SK-N-DZ (cell line): ENCODE data around the gene HGS.

ENCODE experiments used
- DNase-seq: peaks from one replicate; pipeline ENCODE4 v3.0.0-alpha.2; 2015; ENCODE audit warnings: low spot score

HGS gene

GRCh38 chr17:81685108-81685507 lies 1.3 kb downstream of the HGS start:
- DNase-seq = no peak

DNA sequence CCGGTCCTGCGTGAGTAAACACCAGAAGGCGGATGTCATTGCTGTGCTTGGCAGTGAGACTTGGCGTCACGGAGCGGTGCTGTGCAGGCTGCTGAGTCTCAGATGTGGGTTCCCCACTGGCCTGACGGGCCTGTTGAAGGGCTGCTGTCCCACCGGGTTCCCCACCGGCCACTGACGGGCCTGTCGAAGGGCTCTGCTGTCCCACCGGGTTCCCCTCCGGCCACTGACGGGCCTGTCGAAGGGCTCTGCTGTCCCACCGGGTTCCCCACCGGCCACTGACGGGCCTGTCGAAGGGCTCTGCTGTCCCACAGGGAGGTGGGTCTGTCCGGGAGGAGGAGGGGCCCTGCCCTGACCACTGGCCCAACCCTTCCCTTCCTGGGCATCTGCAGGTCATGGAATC lies 2.8 kb downstream of the HGS start:
- DNase-seq = no peak

GRCh38 chr17:81687770-81688541 lies 4.1 kb downstream of the HGS start:
- DNase-seq = no peak

GRCh38 chr17:81688616-81689015 lies 4.8 kb downstream of the HGS start:
- no peak for DNase-seq

DNA sequence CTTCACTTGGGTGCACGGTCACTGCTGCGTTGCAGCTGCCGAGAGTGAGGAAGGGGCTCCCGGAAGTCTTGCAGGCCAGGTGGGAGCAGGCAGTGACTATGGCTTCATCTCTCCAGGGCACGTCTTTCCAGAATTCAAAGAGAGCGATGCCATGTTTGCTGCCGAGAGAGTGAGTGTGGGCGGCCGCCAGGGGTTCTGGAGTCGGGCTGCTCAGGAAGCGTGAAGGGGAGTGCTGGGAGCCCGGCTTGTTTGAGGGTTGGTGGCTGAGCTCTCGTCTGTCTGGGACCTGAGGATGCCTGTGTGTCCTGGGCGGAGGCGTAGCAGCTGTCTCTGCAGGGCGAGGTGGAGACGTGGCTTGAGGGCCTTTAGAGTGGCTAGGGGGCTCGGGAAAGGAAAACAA lies 6.3 kb downstream of the HGS start:
- DNase-seq = no peak

- DNase-seq = no peak
Observed at GRCh38 chr17:81690549-81690948, 6.7 kb downstream of the HGS start.

DNA sequence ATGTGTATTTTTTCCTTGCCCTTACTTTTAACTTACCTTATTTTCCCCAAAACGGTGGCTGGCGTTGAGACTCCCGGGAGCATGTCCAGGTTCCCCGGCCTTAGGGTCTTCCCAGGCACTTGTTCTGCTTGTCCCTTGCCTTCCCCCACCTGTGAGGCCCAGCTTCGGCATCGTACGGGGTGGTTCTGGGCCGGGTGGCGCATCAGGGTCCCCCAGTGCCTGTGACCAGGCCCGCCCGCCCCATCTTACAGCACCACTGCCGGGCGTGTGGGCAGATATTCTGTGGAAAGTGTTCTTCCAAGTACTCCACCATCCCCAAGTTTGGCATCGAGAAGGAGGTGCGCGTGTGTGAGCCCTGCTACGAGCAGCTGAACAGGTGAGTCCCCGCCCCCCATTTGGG lies 7.4 kb downstream of the HGS start:
- DNase-seq = no peak

DNA sequence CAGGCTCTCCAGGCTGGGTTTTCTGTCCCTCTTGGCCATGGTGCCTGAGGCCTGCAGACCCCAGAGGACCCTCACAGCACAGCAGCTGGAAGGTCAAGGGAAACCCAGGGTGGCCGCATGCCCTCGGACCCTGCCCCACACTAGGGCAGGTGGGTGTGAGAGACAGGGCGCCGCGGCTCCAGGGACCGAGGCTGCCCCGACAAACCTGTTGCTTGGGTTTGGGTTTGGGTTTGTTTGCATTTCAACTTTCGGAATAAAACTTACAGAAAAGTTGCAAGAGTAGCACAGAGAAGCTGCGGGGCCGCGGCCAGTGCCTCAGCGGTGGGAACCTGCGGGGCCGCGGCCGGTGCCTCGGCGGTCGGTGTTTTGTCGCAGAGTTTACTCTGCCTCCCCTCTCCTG lies 7.8 kb downstream of the HGS start:
- DNase-seq = no peak

GRCh38 chr17:81693509-81694210 lies 9.8 kb downstream of the HGS start:
- DNase-seq = no peak

GRCh38 chr17:81694810-81695209 lies 11.0 kb downstream of the HGS start:
- DNase-seq = no peak

GRCh38 chr17:81695211-81695610 lies 11.4 kb downstream of the HGS start:
- no peak for DNase-seq

DNA sequence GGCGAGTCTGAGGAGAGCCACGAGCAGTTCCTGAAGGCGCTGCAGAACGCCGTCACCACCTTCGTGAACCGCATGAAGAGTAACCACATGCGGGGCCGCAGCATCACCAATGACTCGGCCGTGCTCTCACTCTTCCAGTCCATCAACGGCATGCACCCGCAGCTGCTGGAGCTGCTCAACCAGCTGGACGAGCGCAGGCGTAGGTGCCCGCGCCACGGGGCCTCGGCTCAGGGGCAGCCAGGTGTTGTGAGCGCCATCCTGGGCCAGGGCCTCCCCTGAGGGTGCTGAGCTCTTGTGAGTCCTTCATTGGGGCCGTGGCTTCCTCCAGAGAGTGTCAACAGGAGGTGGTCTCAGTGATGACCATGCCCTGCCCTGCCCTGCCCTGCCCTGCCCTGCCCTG lies 12.0 kb downstream of the HGS start:
- DNase-seq = no peak

- DNase-seq = no peak
Observed at GRCh38 chr17:81696218-81696941, 12.6 kb downstream of the HGS start.

DNA sequence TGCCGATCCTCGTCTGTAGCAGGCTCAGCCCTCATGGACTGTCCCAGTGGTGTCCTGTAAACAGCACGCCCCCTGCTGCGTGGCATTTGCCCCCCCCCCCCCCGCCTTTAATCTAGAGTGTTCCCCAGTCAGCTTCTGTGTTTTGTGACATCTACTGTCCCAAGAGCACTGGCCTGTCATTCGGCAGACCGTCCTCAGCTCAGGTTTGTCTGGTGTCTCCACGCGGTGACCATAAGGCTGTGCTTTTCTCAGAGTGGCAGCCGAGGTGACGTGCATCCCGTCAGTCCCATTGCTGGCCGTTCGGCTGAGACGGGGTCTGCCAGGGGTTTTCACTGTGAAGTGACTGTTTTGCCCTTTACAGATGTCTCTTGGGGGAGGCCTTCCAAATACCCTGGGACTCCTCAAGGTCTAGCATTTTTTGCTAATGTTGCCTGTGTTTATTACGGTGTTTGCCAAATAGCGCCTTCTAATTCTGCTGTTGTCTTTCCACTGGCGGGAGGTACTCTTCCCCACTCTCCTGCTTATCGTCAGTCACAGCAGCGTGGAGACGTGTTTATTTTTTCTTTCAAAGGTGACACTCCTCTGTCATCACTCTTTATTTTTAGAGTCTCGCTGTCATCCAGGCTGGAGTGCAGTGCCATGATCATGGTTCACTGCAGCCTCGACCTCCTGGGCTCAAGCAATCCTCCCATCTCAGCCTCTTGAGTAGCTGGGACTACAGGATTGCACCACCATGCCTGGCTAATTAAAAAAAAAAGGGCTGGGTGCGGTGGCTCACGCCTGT lies 13.6 kb downstream of the HGS start:
- DNase-seq = no peak

DNA sequence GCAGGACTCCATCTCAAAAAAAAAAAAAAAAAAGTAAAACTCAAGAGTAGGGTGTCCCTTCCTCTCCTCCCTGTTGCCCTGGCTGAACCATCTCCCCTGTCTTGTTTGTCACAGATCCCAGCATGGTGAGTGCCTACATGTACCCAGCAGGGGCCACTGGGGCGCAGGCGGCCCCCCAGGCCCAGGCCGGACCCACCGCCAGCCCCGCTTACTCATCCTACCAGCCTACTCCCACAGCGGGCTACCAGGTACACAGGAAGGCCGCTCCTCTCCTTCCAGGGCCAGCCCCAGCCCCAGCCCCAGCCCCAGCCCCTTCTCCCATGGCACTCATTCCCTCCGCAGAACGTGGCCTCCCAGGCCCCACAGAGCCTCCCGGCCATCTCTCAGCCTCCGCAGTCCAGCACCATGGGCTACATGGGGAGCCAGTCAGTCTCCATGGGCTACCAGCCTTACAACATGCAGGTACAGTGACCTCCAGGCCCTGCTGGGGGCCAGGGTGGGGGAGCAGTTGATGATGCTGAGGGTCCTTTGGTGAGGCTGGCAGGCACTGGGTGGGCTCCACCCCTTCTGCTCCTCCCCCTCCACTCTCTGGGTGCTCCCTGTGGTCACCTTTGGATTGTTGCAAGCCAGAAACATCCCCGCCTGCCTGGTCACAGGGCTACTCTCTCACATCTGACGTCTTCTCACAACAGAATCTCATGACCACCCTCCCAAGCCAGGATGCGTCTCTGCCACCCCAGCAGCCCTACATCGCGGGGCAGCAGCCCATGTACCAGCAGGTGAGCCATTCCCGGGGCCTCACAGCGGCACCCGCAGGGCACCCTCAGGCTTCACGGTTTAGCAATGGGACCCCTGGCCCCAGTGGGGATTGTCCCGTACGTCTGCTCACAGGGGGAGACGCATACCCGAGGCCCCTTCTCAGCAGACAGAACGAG lies 16.8 kb downstream of the HGS start:
- DNase-seq = no peak

- no peak for DNase-seq
Observed at GRCh38 chr17:81701288-81702071, 17.7 kb downstream of the HGS start.

DNA sequence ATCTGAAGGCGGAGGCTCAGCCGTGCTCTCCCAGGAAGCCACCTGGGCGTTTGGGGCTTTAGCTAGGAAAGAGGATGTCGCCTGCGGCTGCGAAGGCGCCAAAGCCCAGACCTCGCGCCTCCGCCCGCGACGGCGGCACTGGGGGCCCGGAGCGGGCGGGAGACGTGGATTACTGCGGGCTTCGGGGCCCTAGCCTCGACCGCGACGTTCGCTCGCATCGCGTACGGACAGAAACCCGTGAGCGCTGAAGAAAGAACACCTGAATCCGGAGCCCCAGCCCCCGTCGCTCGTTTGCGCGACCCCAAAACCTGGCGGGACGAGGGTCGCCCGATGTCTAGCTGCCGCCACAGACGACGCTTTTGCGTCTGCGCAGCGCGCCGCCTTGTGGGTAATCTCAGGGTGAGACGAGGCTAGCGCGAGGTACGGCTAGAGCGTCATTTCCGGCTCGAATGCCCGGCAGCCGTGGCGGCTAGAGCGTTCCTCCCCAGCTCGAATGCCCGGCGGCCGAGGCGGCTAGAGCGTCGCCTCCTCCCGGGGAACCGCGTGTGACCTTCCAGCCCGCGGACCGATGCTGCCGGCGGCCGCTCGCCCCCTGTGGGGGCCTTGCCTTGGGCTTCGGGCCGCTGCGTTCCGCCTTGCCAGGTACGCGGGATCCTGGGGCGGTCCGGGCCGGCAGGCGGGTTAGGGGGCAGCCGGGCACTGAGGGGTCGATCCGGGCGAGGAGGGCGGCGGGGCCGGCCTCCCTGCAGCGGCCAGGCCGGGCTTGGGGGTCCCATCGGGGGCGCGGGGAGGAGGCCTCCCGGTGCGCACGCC lies 19.3 kb downstream of the HGS start, which contains the start of gene MRPL12:
Gene MRPL12 (plus strand): TSS at position 434 of the 813 bp plus-strand sequence. CDS start 135 bp downstream, at position 569.
- peak; percentile 94 for DNase-seq

DNA sequence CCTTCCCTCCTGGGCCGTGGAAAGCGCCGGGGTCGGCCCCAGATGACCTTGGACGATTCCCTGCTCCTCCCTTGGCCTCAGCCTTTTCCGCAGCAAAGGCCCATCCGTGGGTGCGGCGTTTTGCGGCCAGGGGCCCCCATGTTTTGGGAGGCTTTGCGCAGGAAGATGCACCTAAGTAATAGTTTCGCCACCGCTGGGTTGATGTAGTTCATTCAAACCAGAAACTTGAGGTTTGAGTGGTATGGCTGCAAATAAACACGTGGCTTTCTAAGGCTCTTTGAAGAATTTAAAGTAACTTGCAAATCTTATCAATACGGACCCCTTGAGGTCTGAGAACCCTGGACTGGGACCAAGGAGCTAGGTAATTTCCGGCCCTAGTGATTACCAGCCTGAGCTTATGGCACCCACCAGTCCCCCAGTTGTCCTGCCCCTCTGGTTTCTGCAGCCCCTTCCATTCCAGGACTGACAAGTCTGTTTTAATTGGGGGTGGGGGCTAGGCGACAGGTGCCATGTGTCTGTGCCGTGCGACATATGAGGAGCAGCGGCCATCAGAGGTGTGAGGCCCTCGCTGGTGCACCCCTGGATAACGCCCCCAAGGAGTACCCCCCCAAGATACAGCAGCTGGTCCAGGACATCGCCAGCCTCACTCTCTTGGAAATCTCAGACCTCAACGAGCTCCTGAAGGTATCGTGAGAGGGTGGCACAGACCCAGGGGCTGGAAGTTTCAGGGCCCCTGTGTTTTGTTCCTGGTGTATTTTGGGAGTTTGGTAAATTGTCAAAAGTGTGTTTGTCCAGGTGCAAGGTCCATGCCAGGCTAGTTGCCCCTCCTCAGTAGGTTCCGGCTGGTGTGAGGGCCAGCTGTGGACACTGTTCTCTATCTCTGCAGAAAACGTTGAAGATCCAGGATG lies 20.2 kb downstream of the HGS start:
- no peak for DNase-seq
